GM12878 (cell line): ENCODE measurements around the gene NEMF. TPM values are rescaled to one million over a fixed set of nuclear protein-coding genes. Genes with fewer than 3 reads are reported as not detected.

ENCODE experiments used
- ATAC-seq: fragments of 200-7000 bp; cut with Tn5 transposase; 3 replicates; pipeline ENCODE4 v1.9.1; 2020; ENCODE audit warnings: mild to moderate bottlenecking, moderate library complexity
- BruUV-seq: library from RNA; stranded (reverse); fragments of 400-500 nt; replicated peaks from 2 replicates; lab custom pipeline; 2021; lab: Mats Ljungman, UMichigan
- CTCF ChIA-PET: fragments of 300-600 bp; sonication (Branson Sonifier 250); formaldehyde crosslinking; extraction: SDS; loops from one replicate; lab custom pipeline; 2021; ENCODE audit warnings: inconsistent platforms; lab: Yijun Ruan, JAX
- POLR2A ChIA-PET: fragments of 350-600 bp; formaldehyde crosslinking; extraction: SDS; loops from one replicate; lab custom pipeline; 2021; ENCODE audit warnings: inconsistent platforms; lab: Charles Lee
- RAD21 ChIA-PET: fragments of 300-600 bp; sonication (Branson Sonifier 250); formaldehyde crosslinking; loops from one replicate; lab custom pipeline; 2023; ENCODE audit warnings: antibody characterized with exemption; ENCODE audit not compliant: unreplicated experiment; lab: Charles Lee
- SMC1A ChIA-PET: fragments of 300-600 bp; sonication (Branson Sonifier 250); formaldehyde crosslinking; loops from one replicate; lab custom pipeline; 2023; ENCODE audit not compliant: unreplicated experiment, uncharacterized antibody; lab: Charles Lee
- DNase-seq: peaks from one replicate; pipeline ENCODE4 v3.0.0-alpha.2; 2011; ENCODE audit warnings: low read depth, low spot score
- FAIRE-seq: peaks from 3 replicates; lab custom pipeline; 2011; peaks lifted over from hg19 to GRCh38; lab: Jason Lieb, UNC
- H2AFZ ChIP-seq: 2 replicates; pipeline ENCODE4 v1.6.0; 2011; ENCODE audit warnings: low read depth, low read length, control low read depth; ENCODE audit not compliant: control insufficient read depth
- H3K27ac ChIP-seq: 2 replicates; pipeline ENCODE4 v1.5.1; 2011; ENCODE audit warnings: control low read depth; ENCODE audit not compliant: control insufficient read depth, insufficient read depth
- H3K27me3 ChIP-seq, 2 experiments: replicated peaks in 1 of 2; 2 replicates each; pipeline versions ENCODE4 v1.6.0 to v1.6.1; 2011; ENCODE audit warnings: low read length in 1 of 2; ENCODE audit not compliant: control insufficient read depth in 2 of 2, insufficient read depth in 2 of 2
- H3K36me3 ChIP-seq, 2 experiments: 2 replicates each; pipeline ENCODE4 v1.5.1; 2011; ENCODE audit warnings: low read length in 1 of 2; ENCODE audit not compliant: control insufficient read depth in 2 of 2, insufficient read depth in 2 of 2
- H3K4me1 ChIP-seq: 2 replicates; pipeline ENCODE4 v1.6.1; 2011; ENCODE audit warnings: mild to moderate bottlenecking, low read length, moderate library complexity, mixed read lengths; ENCODE audit not compliant: control insufficient read depth, insufficient read depth
- H3K4me2 ChIP-seq: 2 replicates; pipeline ENCODE4 v1.6.0; 2011; ENCODE audit warnings: control low read depth; ENCODE audit not compliant: control insufficient read depth, insufficient read depth
- H3K4me3 ChIP-seq: fragments of 200-600 bp; sonication (generic); 2 replicates; pipeline ENCODE4 v1.5.1; 2016
- H3K79me2 ChIP-seq: 2 replicates; pipeline ENCODE4 v1.6.0; 2011; ENCODE audit warnings: low read length; ENCODE audit not compliant: control insufficient read depth, insufficient read depth
- H3K9ac ChIP-seq: 2 replicates; pipeline ENCODE4 v1.8.0; 2011; ENCODE audit warnings: low read length, control low read depth, mixed read lengths; ENCODE audit not compliant: control insufficient read depth, insufficient read depth
- H3K9me3 ChIP-seq: replicated peaks from 3 replicates; pipeline ENCODE4 v1.5.1; 2011; ENCODE audit warnings: mild to moderate bottlenecking, low read length; ENCODE audit not compliant: control insufficient read depth, insufficient read depth
- H4K20me1 ChIP-seq: 2 replicates; pipeline ENCODE4 v1.6.0; 2011; ENCODE audit not compliant: control insufficient read depth, insufficient read depth
- CEBPB ChIP-seq, 2 experiments: fragments of 150-350 bp in 1 of 2; IDR thresholded peaks; 2 replicates each; pipeline ENCODE4 v1.6.1; 2012 to 2014; ENCODE audit warnings: low read depth in 2 of 2, low read length in 2 of 2, borderline replicate concordance in 1 of 2, inconsistent platforms in 1 of 2
- CHD1 ChIP-seq: IDR thresholded peaks from 2 replicates; pipeline ENCODE4 v1.6.1; 2012; ENCODE audit warnings: low read depth, low read length, improper control_type of control experiment
- CHD4 ChIP-seq: fragments of 200-600 bp; sonication (generic); IDR thresholded peaks from 2 replicates; pipeline ENCODE4 v1.6.1; 2016; ENCODE audit warnings: mild to moderate bottlenecking
- EGR1 ChIP-seq, 2 experiments: IDR thresholded peaks; 1 replicate in 1 of 2; 2 replicates in 1 of 2; pipeline ENCODE4 v1.6.1; 2011 to 2012; ENCODE audit warnings: low read depth in 2 of 2, low read length in 2 of 2, borderline replicate concordance in 1 of 2, mild to moderate bottlenecking in 1 of 2, moderate library complexity in 1 of 2
- HDAC6 ChIP-seq: fragments of 200-600 bp; sonication (generic); IDR thresholded peaks from one replicate; pipeline ENCODE4 v1.8.0; 2017; ENCODE audit warnings: antibody characterized with exemption; ENCODE audit not compliant: unreplicated experiment
- JUND ChIP-seq: IDR thresholded peaks from 2 replicates; pipeline ENCODE4 v1.6.1; 2012; ENCODE audit warnings: low read depth, mild to moderate bottlenecking, low read length, improper control_type of control experiment, moderate library complexity
- KDM1A ChIP-seq: fragments of 200-600 bp; sonication (generic); IDR thresholded peaks from 2 replicates; pipeline ENCODE4 v1.6.1; 2016; ENCODE audit warnings: borderline replicate concordance
- NFYB ChIP-seq: IDR thresholded peaks from 2 replicates; pipeline ENCODE4 v1.6.1; 2011; ENCODE audit warnings: low read depth, mild to moderate bottlenecking, low read length, improper control_type of control experiment, moderate library complexity; ENCODE audit not compliant: insufficient read depth
- PAX8 ChIP-seq: fragments of 450-650 bp; IDR thresholded peaks from 2 replicates; pipeline ENCODE4 v1.6.1; 2017; ENCODE audit warnings: mild to moderate bottlenecking, moderate library complexity
- REST ChIP-seq: IDR thresholded peaks from 2 replicates; pipeline ENCODE4 v1.6.1; 2012; ENCODE audit warnings: mild to moderate bottlenecking, low read depth, low read length
- RUNX3 ChIP-seq: IDR thresholded peaks from 2 replicates; pipeline ENCODE4 v1.6.1; 2012; ENCODE audit warnings: low read length, inconsistent platforms
- ZNF274 ChIP-seq: IDR thresholded peaks from one replicate; pipeline ENCODE4 v1.8.0; 2011; ENCODE audit not compliant: insufficient read length, insufficient read depth
- ZNF622 ChIP-seq: fragments of 450-650 bp; IDR thresholded peaks from 2 replicates; pipeline ENCODE4 v1.6.1; 2017; ENCODE audit warnings: mild to moderate bottlenecking, inconsistent platforms
- WGBS: methylation state at CpG from one replicate; pipeline ENCODE4 v1.1.6; 2016; ENCODE audit warnings: low lambda C conversion rate; ENCODE audit not compliant: insufficient replicate concordance, insufficient coverage; ENCODE audit errors: missing lambda C conversion rate; 5-methylcytosine and 5-hydroxymethylcytosine counted together
- in situ Hi-C: fragments of 300-500 bp; cut with MboI; formaldehyde crosslinking; loops from 9 replicates; pipeline ENCODE4 v1.14.3; 2018; ENCODE audit warnings: mixed read lengths
- intact Hi-C: fragments of 100-400 bp; cut with micrococcal nuclease; formaldehyde crosslinking; loops from one replicate; pipeline ENCODE4 v1.14.2; 2022; ENCODE audit not compliant: unreplicated experiment
- polyA plus RNA-seq, 11 experiments: library from polyadenylated mRNA; depleted of rRNA in 4 of 11; unstranded in 6 of 11; stranded (reverse) in 5 of 11; fragments of >200 nt; fragmentation: Nextera tagmentation in 4 of 11; fragmentation: Illumina TruSeq in 1 of 11; extraction: Ambion mirVana in 4 of 11; extraction: Trizol in 1 of 11; gene quantifications; 1 replicate in 1 of 11; 2 replicates in 10 of 11; pipeline versions ENCODE4 v1.2.1 to v1.2.3, GENCODE V29; 2011 to 2016; ENCODE audit warnings: inconsistent platforms in 2 of 11, missing spikeins in 2 of 11, low read depth in 1 of 11
- total RNA-seq, 4 experiments: library from RNA; depleted of rRNA in 3 of 4; stranded (reverse); fragments of >200 nt in 3 of 4; fragmentation: Illumina TruSeq in 1 of 4; extraction: Trizol in 1 of 4; gene quantifications; 2 replicates each; pipeline versions ENCODE4 v1.2.1 to v1.2.3, GENCODE V29; 2013 to 2021
- TF ChIP-seq, protein P1 (sequence below): fragments of 450-650 bp; IDR thresholded peaks from 2 replicates; pipeline ENCODE4 v1.6.1; 2017; ENCODE audit warnings: mild to moderate bottlenecking
- TF ChIP-seq, protein P2 (sequence below): fragments of 450-650 bp; IDR thresholded peaks from 2 replicates; pipeline ENCODE4 v1.6.1; 2016; ENCODE audit warnings: mild to moderate bottlenecking

NEMF gene
- total and polyA plus RNA-seq, 10 of the 15 experiments (the other 5 are each of a cell fraction or from before 2014, with no cell fraction given), result 31.5 to 80.1 (median 61.1) TPM

GRCh38 chr14:49870908-49871307, 18.3 kb upstream of the NEMF start:
- ChIA-PET RAD21 (interaction anchor here (1.0 to 4.1 kb wide), 9 partner anchors 8 to 168 kb away, joined by 3 to 38 read pairs (median 9); partner anchors contain the start of gene ARF6), SMC1A (interaction anchor here (0.9 to 11.4 kb wide), 9 partner anchors 9 to 234 kb away, joined by 3 to 91 read pairs (median 27); partner anchors contain the start of gene NEMF), CTCF (interaction anchor here (0.6 to 13.8 kb wide), 6 partner anchors 9 to 231 kb away, joined by 3 to 243 read pairs (median 10); no protein-coding TSS in a partner anchor), POLR2A (interaction anchor here (0.5 to 6.6 kb wide), 9 partner anchors 21 to 217 kb away, joined by 3 to 60 read pairs (median 4); partner anchors contain the start of gene ARF6)
- Histone ChIP-seq H2AFZ (no peak overlapping the region), H3K4me1 (peaks cover 20% of the 10 kb centered on the region), H3K4me2 (no peak overlapping the region), H3K27me3 (no peaks in the 10 kb centered on the region), H3K9ac (no peak overlapping the region), H3K9me3 (no peaks in the 10 kb centered on the region; the same call in 2 of the 3 replicates), H3K4me3 (no peak overlapping the region), H3K27ac (no peak overlapping the region), H3K79me2 (peaks cover 4% of the 10 kb centered on the region; the same call in 1 of the 2 replicates), H4K20me1 (no peaks in the 10 kb centered on the region), H3K36me3 (no peaks in the 10 kb centered on the region)
- FAIRE-seq (no peak), ATAC-seq (no peak), DNase-seq (no peak)
- no TSS peak for BruUV-seq
- WGBS, result 98% methylated on average over 5 of the region's 6 CpGs
- TF ChIP-seq HDAC6 (no peak), PAX8 (no peak), RUNX3 (no peak), REST (no peak), NFYB (no peak), CHD4 (no peak), ZNF274 (no peak), CHD1 (no peak), JUND (no peak), KDM1A (no peak), CEBPB (IDR thresholded peaks at IDR 0.05; ENCODE audit: borderline replicate concordance in 1 of 2, low read depth in 2 of 2, low read length in 2 of 2) (no peak), EGR1 (IDR thresholded peaks at IDR 0.05; ENCODE audit: borderline replicate concordance in 1 of 2, low read depth in 2 of 2, low read length in 2 of 2) (no peak), ZNF622 (no peak)
- TF ChIP-seq, protein P1, sequence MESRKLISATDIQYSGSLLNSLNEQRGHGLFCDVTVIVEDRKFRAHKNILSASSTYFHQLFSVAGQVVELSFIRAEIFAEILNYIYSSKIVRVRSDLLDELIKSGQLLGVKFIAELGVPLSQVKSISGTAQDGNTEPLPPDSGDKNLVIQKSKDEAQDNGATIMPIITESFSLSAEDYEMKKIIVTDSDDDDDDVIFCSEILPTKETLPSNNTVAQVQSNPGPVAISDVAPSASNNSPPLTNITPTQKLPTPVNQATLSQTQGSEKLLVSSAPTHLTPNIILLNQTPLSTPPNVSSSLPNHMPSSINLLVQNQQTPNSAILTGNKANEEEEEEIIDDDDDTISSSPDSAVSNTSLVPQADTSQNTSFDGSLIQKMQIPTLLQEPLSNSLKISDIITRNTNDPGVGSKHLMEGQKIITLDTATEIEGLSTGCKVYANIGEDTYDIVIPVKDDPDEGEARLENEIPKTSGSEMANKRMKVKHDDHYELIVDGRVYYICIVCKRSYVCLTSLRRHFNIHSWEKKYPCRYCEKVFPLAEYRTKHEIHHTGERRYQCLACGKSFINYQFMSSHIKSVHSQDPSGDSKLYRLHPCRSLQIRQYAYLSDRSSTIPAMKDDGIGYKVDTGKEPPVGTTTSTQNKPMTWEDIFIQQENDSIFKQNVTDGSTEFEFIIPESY, result no peak
- TF ChIP-seq, protein P2, sequence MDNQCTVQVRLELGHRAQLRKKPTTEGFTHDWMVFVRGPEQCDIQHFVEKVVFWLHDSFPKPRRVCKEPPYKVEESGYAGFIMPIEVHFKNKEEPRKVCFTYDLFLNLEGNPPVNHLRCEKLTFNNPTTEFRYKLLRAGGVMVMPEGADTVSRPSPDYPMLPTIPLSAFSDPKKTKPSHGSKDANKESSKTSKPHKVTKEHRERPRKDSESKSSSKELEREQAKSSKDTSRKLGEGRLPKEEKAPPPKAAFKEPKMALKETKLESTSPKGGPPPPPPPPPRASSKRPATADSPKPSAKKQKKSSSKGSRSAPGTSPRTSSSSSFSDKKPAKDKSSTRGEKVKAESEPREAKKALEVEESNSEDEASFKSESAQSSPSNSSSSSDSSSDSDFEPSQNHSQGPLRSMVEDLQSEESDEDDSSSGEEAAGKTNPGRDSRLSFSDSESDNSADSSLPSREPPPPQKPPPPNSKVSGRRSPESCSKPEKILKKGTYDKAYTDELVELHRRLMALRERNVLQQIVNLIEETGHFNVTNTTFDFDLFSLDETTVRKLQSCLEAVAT, result no peak
- intact Hi-C loops (no loop called here), in situ Hi-C loops (no loop called here)
